Measurements from ENCODE around the gene MMS22L.

DNA sequence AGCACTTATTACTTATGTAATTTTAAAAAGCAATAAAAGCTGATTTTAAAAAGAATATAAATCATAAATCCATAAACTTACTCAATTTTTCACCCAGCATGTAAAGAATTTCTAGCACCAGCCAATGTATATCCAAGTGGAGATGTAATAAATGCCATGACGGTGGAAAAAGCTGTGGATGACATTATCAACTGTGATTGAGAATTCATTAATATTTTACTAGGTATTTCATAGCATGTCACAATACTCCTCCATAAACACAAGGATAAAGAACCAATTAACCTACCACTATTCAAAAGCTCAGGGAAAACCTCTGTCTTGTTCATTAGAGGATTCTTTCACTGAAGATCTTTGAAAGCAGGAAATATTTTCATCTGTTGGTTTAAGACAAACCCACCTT is 13.2 kb downstream of the MMS22L start:
- TF ChIP-seq, protein P1, sequence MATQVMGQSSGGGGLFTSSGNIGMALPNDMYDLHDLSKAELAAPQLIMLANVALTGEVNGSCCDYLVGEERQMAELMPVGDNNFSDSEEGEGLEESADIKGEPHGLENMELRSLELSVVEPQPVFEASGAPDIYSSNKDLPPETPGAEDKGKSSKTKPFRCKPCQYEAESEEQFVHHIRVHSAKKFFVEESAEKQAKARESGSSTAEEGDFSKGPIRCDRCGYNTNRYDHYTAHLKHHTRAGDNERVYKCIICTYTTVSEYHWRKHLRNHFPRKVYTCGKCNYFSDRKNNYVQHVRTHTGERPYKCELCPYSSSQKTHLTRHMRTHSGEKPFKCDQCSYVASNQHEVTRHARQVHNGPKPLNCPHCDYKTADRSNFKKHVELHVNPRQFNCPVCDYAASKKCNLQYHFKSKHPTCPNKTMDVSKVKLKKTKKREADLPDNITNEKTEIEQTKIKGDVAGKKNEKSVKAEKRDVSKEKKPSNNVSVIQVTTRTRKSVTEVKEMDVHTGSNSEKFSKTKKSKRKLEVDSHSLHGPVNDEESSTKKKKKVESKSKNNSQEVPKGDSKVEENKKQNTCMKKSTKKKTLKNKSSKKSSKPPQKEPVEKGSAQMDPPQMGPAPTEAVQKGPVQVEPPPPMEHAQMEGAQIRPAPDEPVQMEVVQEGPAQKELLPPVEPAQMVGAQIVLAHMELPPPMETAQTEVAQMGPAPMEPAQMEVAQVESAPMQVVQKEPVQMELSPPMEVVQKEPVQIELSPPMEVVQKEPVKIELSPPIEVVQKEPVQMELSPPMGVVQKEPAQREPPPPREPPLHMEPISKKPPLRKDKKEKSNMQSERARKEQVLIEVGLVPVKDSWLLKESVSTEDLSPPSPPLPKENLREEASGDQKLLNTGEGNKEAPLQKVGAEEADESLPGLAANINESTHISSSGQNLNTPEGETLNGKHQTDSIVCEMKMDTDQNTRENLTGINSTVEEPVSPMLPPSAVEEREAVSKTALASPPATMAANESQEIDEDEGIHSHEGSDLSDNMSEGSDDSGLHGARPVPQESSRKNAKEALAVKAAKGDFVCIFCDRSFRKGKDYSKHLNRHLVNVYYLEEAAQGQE (IDR thresholded peaks at IDR 0.05; ENCODE audit: borderline replicate concordance): no peak
- TF ChIP-seq, protein P2, sequence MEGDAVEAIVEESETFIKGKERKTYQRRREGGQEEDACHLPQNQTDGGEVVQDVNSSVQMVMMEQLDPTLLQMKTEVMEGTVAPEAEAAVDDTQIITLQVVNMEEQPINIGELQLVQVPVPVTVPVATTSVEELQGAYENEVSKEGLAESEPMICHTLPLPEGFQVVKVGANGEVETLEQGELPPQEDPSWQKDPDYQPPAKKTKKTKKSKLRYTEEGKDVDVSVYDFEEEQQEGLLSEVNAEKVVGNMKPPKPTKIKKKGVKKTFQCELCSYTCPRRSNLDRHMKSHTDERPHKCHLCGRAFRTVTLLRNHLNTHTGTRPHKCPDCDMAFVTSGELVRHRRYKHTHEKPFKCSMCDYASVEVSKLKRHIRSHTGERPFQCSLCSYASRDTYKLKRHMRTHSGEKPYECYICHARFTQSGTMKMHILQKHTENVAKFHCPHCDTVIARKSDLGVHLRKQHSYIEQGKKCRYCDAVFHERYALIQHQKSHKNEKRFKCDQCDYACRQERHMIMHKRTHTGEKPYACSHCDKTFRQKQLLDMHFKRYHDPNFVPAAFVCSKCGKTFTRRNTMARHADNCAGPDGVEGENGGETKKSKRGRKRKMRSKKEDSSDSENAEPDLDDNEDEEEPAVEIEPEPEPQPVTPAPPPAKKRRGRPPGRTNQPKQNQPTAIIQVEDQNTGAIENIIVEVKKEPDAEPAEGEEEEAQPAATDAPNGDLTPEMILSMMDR (IDR thresholded peaks at IDR 0.05; ENCODE audit: poor library complexity, severe bottlenecking): no peak
- TF ChIP-seq SMC3 (conservative IDR thresholded peaks at IDR 0.05; ENCODE audit: poor library complexity) (no peak), EZH2 (IDR thresholded peaks at IDR 0.05; ENCODE audit: borderline replicate concordance, insufficient read depth, low read length, poor library complexity, severe bottlenecking) (no peak), EP300 (conservative IDR thresholded peaks at IDR 0.05; ENCODE audit: poor library complexity, severe bottlenecking) (no peak), MXI1 (conservative IDR thresholded peaks at IDR 0.05; ENCODE audit: poor library complexity, severe bottlenecking) (no peak), RAD21 (conservative IDR thresholded peaks at IDR 0.05) (no peak), TAF1 (IDR thresholded peaks at IDR 0.05; ENCODE audit: low read depth) (no peak)

Measured in neural cell (in vitro differentiated cells).